ENCODE data around the gene SALL3.

SALL3 gene

GRCh38 chr18:79008356-79008940, 28.8 kb downstream of the SALL3 start:
- no peak for DNase-seq

DNA sequence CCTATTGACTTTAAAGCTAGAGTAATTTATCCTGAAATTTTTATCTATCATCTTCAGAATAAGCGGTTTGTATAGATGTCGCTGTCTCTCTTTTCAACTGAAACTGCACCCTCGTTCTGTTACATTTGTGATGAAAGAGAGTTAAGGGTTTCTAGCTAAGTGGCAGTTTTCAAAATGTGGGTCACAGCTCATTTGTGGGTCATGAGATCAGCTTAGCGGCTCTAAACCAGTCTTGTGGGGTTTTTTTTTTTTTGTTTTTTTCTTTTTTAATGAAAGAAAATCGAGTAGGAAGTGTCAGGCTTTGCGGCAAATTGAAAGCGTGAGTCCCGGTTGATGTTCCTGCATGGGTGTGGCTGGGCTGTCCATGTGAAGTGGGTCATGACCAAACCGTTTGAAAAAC, 31.2 kb downstream of the SALL3 start:
- DNase-seq, result no peak

GRCh38 chr18:79011300-79011870, 31.8 kb downstream of the SALL3 start:
- no peak for DNase-seq

GRCh38 chr18:79013869-79014268, 34.3 kb downstream of the SALL3 start:
- no peak for DNase-seq

DNA sequence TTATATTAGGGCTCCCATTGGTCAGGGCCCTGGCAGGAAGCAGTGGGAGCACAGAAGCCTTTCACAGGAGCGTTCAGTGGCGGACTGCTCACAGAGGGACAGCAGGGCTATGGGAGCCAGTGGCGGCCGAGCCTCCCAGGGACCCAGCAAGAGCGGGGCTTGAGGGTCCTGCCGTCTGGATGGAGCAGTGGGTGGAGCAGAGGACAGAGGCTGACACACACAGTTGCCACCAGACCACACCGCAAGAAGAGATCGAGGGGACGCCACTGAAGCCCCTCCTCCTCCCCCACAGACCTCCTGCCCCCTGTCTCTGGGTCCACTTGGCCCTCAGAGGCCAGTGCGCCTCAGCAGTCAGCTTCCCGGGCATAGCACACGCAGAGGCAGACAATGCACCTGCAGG, 39.3 kb downstream of the SALL3 start:
- no peak for DNase-seq

GRCh38 chr18:79019881-79020280, 40.3 kb downstream of the SALL3 start:
- no peak for DNase-seq

GRCh38 chr18:79022603-79023002, 43.0 kb downstream of the SALL3 start:
- DNase-seq, result no peak

DNA sequence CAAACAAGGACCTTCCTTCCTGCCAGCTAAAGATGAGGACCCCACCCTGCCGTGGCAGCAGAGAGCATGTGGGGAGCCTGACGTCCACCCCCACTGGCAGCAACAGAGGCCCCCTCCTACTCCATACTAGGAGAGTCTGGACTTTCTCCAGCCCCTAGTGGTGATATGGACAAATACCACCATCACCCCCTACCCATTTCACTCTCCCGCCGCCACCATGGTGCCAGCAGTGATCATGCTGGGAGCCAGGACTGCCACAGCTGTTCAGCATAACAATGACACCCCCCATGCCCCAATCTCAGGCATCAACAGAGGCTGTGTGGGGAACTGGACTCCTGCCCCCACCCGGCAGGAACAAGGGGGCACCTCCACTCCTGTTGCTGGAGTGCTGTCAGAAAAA, 46.9 kb downstream of the SALL3 start:
- DNase-seq, result no peak

GRCh38 chr18:79030680-79031079, 51.1 kb downstream of the SALL3 start:
- DNase-seq, result no peak

GRCh38 chr18:79042276-79042675, 62.7 kb downstream of the SALL3 start:
- no peak for DNase-seq

GRCh38 chr18:79043288-79043687, 63.7 kb downstream of the SALL3 start:
- no peak for DNase-seq

DNA sequence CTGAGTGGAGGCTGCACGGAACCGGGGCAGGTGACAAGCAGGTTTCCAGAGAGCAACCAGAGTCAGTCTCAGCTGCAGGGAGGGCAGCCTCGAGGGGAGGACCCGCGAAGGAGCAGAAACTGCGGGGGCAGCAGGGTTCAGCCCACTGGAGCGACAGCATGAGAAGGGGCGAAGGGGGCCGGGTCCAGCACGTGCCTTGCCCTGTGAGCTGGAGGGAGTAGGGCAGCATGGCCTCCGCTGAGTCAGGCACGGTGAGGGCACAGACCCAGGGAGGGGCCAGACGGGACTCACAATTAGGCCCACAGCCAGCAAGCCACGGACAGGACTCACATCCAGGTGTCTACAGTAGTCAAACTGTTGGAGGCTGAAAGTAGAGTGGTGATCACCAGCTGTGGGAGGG, 66.9 kb downstream of the SALL3 start:
- DNase-seq, result no peak

DNA sequence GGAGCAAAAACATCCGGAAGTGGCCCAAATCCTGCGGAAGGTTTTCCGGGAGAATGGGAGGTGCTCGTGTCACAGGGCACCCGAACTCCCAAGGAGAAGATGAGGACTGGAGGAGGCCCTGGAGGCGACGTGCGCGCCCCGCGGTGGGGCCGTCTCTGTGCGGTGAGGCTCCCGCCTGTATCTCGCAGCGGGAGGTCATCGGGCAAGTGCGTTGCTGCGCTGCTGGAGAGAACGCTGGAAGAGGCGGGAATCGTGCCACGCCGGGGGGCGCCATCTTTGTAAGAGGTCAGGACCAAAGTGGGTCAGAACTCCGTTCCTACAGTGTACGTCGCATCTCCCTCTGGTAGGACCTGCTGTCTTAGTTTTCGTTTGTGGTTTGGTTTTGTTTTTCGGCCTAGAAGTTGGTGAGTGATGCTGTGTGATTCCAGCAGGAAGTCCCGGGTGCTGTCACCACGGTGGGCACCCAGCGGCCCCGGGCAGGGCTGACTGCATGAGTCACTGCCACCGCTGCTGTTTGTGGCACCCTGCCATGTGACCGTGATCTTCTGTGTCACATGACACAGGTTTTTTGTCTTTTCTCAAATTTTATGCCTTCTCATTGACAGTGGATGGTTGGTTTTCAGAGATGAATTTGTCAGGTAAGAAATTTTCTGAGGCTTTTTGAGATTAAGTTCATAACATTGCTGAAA, 68.1 kb downstream of the SALL3 start:
- no peak for DNase-seq

DNA sequence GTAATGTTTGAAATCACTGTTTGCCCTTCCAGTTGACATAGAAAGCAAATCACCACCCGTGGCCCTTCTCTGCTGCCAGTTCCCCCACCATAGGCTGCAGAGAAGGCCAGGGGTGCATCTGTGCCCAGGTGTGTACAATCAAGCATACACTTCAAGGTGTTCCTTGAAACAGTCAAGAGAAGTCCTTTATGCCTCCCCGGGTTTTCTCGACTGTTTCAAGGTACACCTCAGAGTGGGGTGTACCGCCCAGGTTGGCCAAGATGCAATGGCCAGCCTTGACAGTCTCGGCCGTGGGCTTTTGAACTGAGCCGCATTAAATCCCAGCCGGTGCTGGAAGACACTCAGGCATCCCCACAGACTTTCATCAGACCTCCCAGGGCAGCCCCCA, 68.6 kb downstream of the SALL3 start:
- DNase-seq, result no peak

DNA sequence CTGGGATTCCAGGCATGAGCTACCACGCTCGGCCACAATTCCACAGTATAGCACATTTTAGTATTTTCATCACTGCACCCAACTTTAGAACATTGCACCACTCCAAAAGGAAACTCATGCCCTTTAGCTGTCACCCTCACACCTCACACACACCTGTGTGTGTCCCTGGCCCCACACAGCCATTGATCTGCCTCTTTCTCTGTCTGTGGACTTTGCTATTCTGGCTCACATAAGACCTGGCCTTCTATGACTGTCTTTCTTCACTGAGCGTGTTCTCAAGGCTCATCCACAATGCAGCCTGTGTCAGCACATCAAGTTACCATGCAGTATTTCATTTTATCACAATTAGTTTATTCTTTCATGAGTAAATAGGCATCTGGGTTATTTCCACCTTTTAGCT, 69.9 kb downstream of the SALL3 start:
- DNase-seq, result no peak

Data from amniotic stem cell (primary cell).